Type B pancreatic cell (in vitro differentiated cells): Measurements from ENCODE around the gene TBCE. TPM values are rescaled to one million over a fixed set of nuclear protein-coding genes. Genes with fewer than 3 reads are reported as not detected.
"Not testable (repeated sequence)": the region's sequence is repeated elsewhere in the genome, so short reads cannot be mapped to it uniquely, and the experiment has no call there.

Source experiments
- DNase-seq: peaks from one replicate; pipeline ENCODE4 v3.0.0; 2021; ENCODE audit warnings: mixed read lengths; ENCODE audit not compliant: unreplicated experiment; ENCODE audit errors: extremely low spot score
- H3K27ac Mint-ChIP-seq: 2 replicates; pipeline ENCODE4 v1.8.0; 2021; ENCODE audit warnings: mild to moderate bottlenecking, mixed read lengths
- H3K27me3 Mint-ChIP-seq: 2 replicates; pipeline ENCODE4 v1.8.0; 2021; ENCODE audit warnings: mixed read lengths
- H3K36me3 Mint-ChIP-seq: 2 replicates; pipeline ENCODE4 v1.8.0; 2021; ENCODE audit warnings: mixed read lengths
- H3K4me1 Mint-ChIP-seq: one replicate; pipeline ENCODE4 v1.8.0; 2021; ENCODE audit warnings: mixed read lengths; ENCODE audit not compliant: unreplicated experiment
- H3K4me3 Mint-ChIP-seq: 2 replicates; pipeline ENCODE4 v1.8.0; 2021; ENCODE audit warnings: mild to moderate bottlenecking, mixed read lengths
- H3K9me3 Mint-ChIP-seq: 2 replicates; pipeline ENCODE4 v1.8.0; 2021; ENCODE audit warnings: mixed read lengths
- total RNA-seq: library from RNA; stranded (reverse); gene quantifications from 2 replicates; pipeline ENCODE4 v1.2.1, GENCODE V29; 2021; ENCODE audit warnings: low replicate concordance
- TF ChIP-seq, protein P1 (sequence below): fragments of 200-600 bp; sonication (generic); conservative IDR thresholded peaks from 2 replicates; pipeline ENCODE4 v1.5.0; 2021; ENCODE audit warnings: antibody characterized with exemption, mild to moderate bottlenecking

The TBCE gene
- total RNA-seq, 1 donor from 2014 or later = 30.3 TPM

DNA sequence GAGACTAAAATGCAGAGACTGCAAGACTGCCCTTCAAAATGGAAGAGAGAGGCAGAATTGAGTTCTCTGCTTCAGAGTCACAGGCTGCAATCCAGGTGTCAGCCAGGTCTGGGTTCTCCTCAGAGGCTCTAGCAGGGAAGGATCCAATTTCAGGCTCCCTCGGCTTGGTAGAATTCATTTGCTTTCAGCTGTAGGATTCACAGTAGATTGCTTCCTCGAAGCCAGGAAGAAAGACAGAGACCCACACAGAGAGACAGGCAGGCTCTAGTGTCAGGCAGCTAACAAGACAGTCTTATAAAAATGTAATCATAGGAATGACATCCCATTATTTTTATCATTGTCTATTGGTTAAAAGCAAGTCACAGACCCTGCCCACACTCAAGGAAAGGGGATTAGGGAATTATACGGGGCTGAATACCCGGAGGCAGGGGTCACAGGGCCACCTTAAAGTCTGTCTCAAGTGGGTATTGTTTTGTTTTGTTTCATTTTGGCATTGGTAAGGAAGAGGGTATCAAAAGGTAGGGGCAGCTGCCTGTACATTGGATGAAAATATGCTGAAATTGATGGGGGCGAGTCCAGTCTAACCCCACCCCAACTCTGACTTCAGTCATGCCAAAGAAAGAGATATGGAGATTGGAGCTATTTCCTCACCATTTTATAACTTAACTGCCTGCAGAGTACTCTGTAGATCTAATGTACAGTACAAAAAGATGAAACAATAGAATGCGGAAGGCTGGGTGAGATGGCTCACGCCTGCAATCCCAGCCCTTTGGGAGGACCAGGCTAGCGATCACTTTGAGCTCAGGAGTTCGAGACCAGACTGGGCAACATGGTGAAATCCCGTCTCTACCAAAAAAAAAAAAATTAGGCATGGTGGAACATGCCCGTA is 9.5 kb upstream of the TBCE start:
- Mint-ChIP-seq H3K36me3 (no peaks in the 10 kb centered on the region), H3K4me3 (no peak overlapping the region), H3K27me3 (no peaks in the 10 kb centered on the region), H3K4me1 (peaks cover 8% of the 10 kb centered on the region), H3K9me3 (no peaks in the 10 kb centered on the region), H3K27ac (no peak overlapping the region)
- no peak for DNase-seq
- TF ChIP-seq, protein P1, sequence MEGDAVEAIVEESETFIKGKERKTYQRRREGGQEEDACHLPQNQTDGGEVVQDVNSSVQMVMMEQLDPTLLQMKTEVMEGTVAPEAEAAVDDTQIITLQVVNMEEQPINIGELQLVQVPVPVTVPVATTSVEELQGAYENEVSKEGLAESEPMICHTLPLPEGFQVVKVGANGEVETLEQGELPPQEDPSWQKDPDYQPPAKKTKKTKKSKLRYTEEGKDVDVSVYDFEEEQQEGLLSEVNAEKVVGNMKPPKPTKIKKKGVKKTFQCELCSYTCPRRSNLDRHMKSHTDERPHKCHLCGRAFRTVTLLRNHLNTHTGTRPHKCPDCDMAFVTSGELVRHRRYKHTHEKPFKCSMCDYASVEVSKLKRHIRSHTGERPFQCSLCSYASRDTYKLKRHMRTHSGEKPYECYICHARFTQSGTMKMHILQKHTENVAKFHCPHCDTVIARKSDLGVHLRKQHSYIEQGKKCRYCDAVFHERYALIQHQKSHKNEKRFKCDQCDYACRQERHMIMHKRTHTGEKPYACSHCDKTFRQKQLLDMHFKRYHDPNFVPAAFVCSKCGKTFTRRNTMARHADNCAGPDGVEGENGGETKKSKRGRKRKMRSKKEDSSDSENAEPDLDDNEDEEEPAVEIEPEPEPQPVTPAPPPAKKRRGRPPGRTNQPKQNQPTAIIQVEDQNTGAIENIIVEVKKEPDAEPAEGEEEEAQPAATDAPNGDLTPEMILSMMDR = no peak

DNA sequence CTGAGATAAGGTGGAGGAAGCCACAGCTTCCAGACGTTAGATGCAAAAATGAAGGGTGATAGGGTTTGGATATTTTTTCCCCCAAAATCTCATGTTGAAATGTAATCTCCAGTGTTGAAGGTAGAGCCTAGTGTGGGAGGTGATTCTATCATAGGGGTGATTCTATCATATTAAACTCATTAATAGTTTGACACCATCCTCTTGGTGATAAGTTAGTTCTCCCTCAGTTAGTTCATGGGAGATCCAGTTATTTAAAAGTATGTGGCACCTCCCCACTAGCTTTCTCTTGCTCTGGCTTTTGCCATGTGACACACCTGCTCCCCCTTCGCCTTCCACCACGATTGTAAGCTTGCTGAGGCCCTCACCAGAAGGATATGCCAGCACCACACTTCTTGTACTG is 8.3 kb upstream of the TBCE start:
- no peak for DNase-seq
- TF ChIP-seq, protein P1 = no peak
- peaks cover 8% of the 10 kb centered on the region for H3K4me1 Mint-ChIP-seq
- H3K27me3 Mint-ChIP-seq = no peaks in the 10 kb centered on the region
- H3K4me3 Mint-ChIP-seq = no peak overlapping the region
- H3K36me3 Mint-ChIP-seq = no peaks in the 10 kb centered on the region
- H3K27ac Mint-ChIP-seq = no peak overlapping the region
- no peaks in the 10 kb centered on the region for H3K9me3 Mint-ChIP-seq

DNA sequence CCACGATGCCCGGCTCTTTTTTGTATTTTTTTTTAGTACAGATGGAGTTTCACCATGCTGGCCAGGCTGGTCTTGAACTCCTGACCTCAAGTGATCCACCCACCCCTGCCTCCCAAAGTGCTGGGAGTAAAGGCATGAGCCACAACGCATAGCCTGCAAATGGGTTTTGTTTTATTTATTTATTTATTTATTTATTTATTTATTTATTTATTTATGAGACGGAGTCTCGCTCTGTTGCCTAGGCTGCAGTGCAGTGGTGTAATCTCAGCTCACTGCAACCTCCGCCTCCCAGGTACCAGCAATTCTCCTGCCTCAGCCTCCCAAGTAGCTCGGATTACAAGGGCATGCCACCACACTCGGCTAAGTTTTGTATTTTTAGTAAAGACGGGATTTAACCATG is 3.0 kb upstream of the TBCE start:
- H3K4me3 Mint-ChIP-seq, DNase-seq, H3K27me3 Mint-ChIP-seq, H3K27ac Mint-ChIP-seq, H3K9me3 Mint-ChIP-seq, H3K36me3 Mint-ChIP-seq: not testable (repeated sequence)
- H3K4me1 Mint-ChIP-seq = peaks cover 20% of the 10 kb centered on the region

DNA sequence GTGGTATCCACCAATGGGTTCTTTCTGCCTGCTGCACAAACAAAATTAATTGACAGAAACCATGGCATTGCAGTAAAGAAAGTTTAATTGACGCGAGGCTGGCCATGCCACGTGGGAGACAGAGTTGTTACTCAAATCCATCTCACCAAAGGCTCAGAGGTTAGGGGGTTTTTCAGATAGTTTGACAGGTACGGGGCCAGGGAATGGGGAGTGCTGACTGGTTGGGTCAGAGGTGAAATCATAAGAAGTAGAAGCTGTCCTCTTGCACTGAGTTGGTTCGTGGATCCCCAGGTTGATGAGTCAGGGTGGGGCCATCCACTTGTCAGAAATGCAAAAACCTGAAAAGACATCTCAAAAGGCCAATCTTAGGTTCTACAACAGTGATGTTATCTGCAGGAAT is 941 bp upstream of the TBCE start:
- Mint-ChIP-seq H3K9me3 (no peaks in the 10 kb centered on the region), H3K27me3 (no peaks in the 10 kb centered on the region), H3K4me3 (peak overlapping the region; percentile 97), H3K36me3 (peaks cover 5% of the 10 kb centered on the region), H3K27ac (peak overlapping the region; percentile 96), H3K4me1 (peaks cover 25% of the 10 kb centered on the region)
- TF ChIP-seq, protein P1 = no peak
- DNase-seq = no peak

DNA sequence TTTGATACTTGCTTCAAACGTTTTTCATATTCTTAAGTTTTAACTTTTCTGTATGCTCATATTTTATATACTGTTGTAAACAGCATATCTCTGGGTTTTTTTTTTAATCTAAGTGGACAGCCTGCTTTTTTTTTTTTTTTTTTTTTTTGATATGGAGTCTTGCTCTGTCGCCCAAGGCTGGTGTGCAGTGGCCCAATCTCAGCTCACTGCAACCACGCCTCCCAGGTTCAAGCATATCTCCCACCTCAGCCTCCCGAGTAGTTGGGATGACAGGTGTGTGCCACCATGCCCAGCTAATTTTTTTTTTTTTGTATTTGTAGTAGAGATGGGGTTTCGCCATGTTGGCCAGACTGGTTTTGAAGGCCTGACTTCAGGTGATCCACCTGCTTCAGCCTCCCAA is 1.2 kb downstream of the TBCE start:
- Mint-ChIP-seq H3K4me1 (peaks cover 25% of the 10 kb centered on the region), H3K36me3 (peaks cover 10% of the 10 kb centered on the region), H3K9me3 (no peaks in the 10 kb centered on the region), H3K27me3 (no peaks in the 10 kb centered on the region), H3K27ac (peak overlapping the region; percentile 96), H3K4me3 (peak overlapping the region; percentile 97)
- TF ChIP-seq, protein P1 = no peak
- no peak for DNase-seq

DNA sequence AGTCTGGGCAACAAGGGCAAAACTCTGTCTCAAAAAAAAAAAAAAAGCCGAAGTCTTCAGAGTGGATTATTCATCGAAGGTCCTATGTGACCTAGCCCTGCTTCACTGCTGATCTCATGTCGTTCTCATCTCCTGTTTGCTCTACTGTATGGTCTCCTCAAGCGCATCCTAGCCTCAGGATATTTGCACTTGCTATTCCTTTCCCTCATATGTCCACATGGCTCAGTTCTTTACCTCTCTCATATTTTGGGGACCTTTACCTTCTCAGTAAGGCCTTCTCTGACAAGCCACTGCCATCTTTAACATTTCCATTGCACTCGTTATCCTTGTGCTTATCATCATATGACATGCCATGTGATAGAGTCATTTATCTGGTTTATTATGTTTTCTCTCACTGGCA is 2.6 kb downstream of the TBCE start:
- Mint-ChIP-seq H3K9me3 (no peaks in the 10 kb centered on the region), H3K27me3 (no peaks in the 10 kb centered on the region), H3K36me3 (peaks cover 14% of the 10 kb centered on the region), H3K4me1 (peaks cover 25% of the 10 kb centered on the region), H3K27ac (peak overlapping the region; percentile 24), H3K4me3 (peak overlapping the region; percentile 68)
- TF ChIP-seq, protein P1 = no peak
- DNase-seq = no peak
